NCI-H82 treated with DMSO at 0.1 percent for 48 hours (cell line): ENCODE measurements around the gene GIGYF1.
"Not testable (repeated sequence)": the region's sequence is repeated elsewhere in the genome, so short reads cannot be mapped to it uniquely, and the experiment has no call there.

Source experiments
- DNase-seq: peaks from one replicate; lab custom pipeline; 2025; ENCODE audit not compliant: unreplicated experiment; lab: John Stamatoyannopoulos, UW

Gene GIGYF1

GRCh38 chr7:100694098-100694745 lies at the start of gene GIGYF1:
Gene GIGYF1, minus strand, starts transcription at chr7:100694250. Its CDS starts 6,012 bp downstream, at chr7:100688238.
- peak; percentile 16 for DNase-seq

- DNase-seq: no peak
Measured at GRCh38 chr7:100739934-100740333, 45.9 kb upstream of the GIGYF1 start.

- DNase-seq: no peak
Measured at GRCh38 chr7:100736671-100737070, 42.6 kb upstream of the GIGYF1 start.

GRCh38 chr7:100735730-100736129 lies 41.7 kb upstream of the GIGYF1 start:
- no peak for DNase-seq

GRCh38 chr7:100731937-100732636 lies 38.0 kb upstream of the GIGYF1 start:
- no peak for DNase-seq

GRCh38 chr7:100730136-100730800 lies 36.2 kb upstream of the GIGYF1 start:
- DNase-seq: no peak

GRCh38 chr7:100728196-100728595 lies 34.1 kb upstream of the GIGYF1 start:
- DNase-seq: no peak

GRCh38 chr7:100726996-100727761 lies 33.1 kb upstream of the GIGYF1 start:
- no peak for DNase-seq

GRCh38 chr7:100724364-100724763 lies 30.3 kb upstream of the GIGYF1 start:
- not testable (repeated sequence) for DNase-seq

GRCh38 chr7:100723732-100724275 lies 29.8 kb upstream of the GIGYF1 start:
- DNase-seq: no peak

GRCh38 chr7:100722480-100723212 lies 28.6 kb upstream of the GIGYF1 start:
- no peak for DNase-seq

- DNase-seq: no peak
Measured at GRCh38 chr7:100721505-100721812, 27.4 kb upstream of the GIGYF1 start.

- DNase-seq: no peak
Measured at GRCh38 chr7:100720671-100721504, 26.8 kb upstream of the GIGYF1 start.

- no peak for DNase-seq
Measured at GRCh38 chr7:100720279-100720670, 26.2 kb upstream of the GIGYF1 start, which contains the start of gene EPO. Gene EPO, plus strand, starts transcription at chr7:100720468. Its CDS starts 513 bp downstream, at chr7:100720981.

GRCh38 chr7:100719523-100720278 lies 25.7 kb upstream of the GIGYF1 start:
- DNase-seq: no peak

- DNase-seq: not testable (repeated sequence)
Measured at GRCh38 chr7:100717073-100717472, 23.0 kb upstream of the GIGYF1 start.

- DNase-seq: no peak
Measured at GRCh38 chr7:100714725-100715124, 20.7 kb upstream of the GIGYF1 start.

- DNase-seq: no peak
Measured at GRCh38 chr7:100711369-100711768, 17.3 kb upstream of the GIGYF1 start.

GRCh38 chr7:100710452-100710851 lies 16.4 kb upstream of the GIGYF1 start:
- no peak for DNase-seq
